NCI-H128 (cell line): ENCODE measurements around the gene CPT1A.
A peak's percentile ranks its signal among the peaks of the same experiment; 100 is the strongest.
"Not testable (repeated sequence)": the region's sequence is repeated elsewhere in the genome, so short reads cannot be mapped to it uniquely, and the experiment has no call there.

ENCODE experiments used
- DNase-seq: peaks from one replicate; lab custom pipeline; 2025; ENCODE audit not compliant: unreplicated experiment; lab: John Stamatoyannopoulos, UW

Gene CPT1A

DNA sequence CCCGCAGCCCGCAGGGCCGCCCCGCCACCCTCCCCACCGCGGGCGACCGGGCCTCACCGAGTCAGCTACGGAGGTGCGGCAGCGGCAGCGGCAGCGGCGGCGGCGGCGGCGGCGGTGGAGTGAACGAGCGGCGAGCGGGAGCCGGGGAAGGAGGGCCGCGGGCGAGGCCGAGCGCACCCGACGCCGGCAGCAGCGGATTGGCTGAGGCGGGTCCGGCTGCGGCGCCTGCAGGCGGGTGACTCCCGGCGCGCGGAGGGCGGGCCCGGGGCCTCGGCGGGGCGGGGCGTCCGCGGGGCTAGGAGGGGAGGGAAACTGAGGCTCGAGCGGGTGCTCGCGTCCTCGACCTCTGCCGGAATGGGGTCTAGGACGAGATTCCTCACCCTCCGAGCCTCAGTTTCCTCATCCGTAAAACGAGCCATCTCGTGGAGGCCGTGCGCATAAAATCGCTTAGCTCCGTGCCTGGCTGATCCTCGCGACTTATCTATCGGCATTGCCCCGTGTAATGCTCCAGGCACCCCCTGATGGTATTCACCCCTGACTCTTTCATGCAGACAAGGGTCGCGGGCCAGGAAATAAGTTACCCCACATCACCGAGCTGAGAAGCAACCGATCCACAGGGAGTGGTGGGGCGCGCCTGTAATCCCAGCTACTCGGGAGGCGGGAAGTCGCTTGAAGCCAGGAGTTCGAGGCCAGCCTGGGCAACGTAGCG is at the start of gene CPT1A:
Gene CPT1A, minus strand, starts transcription at position 199 of the 709 bp plus-strand sequence. CDS start 26,442 bp downstream, outside the sequence.
- peak; percentile 40 for DNase-seq

DNA sequence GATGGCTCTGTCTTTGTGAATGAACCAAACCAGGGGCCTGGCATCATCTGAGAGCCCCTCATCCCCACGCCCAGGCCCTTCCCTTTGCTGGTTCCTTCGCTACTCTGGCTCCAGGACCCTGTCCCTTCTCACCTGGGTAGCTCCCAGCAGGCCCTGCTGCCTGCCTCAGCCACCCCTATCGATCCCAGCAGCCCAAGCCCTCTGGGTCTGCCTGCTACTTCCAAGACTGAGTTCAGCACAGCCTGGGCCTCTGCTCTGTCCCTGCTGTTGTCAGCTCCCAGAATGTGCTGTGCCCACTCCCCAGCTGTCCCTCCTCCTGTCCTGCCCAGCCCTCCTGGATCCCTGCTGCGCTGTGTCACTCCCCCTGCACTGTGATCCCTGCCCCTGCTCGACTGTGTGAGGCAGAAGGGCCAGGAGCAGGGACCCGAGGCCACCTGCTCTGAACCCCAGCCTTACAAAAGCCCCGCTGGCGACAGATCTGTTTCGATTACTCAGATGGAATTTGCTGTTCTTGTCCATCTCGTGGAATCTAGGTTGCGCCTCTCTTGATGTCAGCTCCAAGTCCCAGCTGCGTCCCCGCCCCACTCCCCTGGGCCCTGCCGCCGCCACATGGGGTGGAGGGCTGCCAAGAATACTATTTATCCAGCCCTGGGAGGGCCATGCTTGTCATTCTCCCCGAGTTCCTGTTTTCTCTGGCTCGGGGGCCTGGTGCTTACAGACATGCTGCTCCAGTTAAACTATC is 48.9 kb upstream of the CPT1A start:
- no peak for DNase-seq

DNA sequence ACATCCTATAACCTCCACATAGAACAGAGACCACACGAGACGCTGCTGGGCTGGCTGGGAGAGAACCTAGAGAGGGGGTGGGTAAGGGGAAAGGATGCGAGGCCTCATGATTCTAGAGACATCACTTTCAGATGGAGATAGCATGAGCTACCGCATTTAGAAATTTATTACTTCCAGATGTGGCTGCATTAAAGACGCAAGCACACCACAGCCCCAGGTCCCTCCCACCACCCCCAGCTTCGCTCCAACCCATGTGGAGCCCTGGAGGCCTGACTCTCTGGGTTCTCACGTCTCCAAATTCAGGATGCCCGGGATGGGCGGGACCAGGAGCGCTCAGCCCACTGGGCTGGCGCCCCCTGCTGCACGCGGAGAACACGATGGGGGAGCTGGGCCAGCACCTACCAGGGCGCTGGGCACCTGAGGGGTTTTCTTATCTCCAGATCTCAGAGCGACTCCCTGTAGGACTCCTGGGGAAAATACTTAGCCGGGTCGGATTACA is 48.3 kb upstream of the CPT1A start:
- no peak for DNase-seq

DNA sequence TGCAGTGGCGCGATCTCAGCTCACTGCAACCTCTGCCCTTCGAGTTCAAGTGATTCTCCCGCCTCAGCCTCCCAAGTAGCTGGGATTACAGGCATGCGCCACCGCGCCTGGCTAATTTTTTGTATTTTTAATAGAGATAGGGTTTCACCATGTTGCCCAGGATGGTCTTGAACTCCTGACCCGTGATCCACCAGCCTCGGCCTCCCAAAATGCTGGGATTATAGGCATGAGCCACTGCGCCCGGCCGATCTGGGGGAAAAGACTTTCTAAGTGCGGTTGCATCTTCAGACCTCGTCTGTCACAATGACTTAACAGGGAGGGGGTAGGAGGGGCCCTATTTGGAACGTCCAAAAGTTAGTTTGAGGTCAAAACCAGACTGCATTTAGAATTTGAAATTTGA is 43.1 kb upstream of the CPT1A start:
- not testable (repeated sequence) for DNase-seq

DNA sequence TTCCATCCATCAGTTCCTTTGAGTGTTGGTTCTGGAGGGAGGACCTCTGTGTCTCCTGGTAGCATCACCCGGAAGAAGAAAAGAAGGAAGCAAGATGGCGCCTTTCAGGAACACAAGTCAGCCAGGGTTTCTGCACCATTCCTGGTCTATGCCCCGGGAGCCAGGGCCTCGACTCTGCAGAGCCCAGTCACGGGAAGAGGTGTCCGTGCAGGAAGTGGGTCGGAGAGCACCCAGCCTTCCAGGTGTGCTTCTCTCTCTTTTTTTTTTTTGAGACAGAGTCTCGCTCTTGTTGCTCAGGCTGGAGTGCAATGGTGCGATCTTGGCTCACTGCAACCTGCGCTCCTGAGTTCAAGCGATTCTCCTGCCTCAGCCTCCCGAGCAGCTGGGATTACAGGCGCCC is 40.7 kb upstream of the CPT1A start:
- DNase-seq = no peak

DNA sequence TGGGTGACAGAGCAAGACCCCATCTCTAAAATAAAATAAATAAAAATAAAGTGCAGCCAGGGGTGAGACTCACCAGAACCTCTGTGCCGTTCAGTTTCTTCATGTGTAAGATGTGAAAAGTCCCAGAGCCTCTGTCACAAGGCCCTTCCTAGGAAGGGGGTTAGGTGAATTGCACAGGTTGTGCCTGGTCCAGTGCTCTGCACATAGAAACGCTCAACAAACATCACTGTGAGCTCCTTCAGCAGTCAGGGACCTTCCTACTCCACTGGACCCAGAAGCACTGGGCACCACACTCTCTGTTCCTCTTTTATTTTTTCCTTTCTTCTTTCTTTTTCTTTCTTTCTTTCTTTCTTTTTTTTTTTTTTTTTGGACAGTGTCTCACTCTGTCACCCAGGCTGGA is 39.6 kb upstream of the CPT1A start:
- DNase-seq = no peak

DNA sequence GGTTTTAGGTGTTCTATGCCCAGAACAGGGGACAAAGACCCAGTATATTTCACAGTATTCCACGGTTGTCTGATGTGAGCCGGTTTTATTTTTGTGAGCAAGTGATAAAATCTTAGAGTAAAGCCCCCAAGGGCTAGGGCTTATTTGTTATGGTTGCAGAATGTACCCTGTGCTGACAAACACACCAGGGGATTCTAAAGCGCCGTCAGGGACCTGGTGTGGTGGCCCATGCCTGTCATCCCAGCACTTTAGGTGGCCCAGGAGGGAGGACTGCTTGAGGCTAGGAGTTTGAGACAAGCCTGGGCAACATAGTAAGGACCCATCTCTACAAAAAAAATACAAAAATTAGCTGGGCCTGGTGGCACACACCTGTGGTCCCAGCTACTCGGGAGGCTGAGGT is 39.1 kb upstream of the CPT1A start:
- no peak for DNase-seq

DNA sequence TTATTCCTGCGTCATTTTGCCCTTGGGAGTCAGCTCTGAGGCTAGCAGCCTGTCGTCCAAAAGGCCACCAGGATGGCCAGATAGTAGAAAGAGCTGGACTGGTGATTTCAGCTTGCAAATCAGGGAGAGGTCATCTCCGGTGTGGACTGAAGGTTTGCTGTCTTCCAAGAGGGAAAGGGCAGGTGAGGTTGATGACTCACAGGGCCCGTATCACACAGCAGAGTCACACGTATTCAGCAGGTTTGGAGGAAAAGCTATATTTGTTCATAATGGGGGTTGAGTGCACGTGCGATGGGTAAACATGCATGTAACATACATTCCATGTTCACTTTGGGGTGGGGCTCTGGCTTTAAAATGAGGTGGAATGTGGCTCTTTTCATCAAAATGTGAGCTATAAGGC is 36.3 kb upstream of the CPT1A start:
- DNase-seq = no peak

DNA sequence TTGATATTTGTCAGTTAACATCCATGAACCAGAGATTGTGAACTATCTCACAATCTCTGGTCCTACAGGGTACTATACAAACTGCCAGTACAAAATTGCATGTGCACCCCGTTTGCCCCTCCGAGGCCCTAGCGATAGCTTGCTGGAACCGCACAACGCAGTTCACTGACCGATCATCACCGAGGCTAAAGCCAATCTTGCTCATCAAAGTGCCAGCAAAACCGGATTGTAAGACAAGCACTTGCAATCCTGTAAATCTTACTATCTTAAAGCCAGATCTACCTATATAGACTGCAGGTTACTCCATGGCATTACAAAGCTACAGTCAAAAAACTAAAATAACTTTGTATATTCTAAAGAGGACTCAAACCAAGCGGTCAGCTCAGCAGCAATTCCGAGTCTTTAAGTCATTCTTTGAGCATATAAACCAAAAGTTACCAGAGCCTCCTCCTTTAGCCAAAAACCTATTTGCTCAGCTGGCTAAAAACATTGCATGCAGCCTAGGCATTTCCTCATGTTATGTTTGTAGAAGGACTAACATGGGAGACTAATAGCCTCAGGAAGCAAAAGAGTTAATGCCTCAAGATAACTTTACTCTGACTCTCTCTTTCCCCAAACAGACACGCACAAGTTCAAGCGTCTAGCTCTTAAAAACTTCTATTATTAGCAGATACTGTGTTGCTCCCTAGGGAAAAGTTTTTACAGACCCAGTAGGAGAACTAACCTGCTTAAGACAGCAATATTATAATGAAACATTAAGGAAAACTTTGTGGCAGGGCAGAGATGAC is 30.7 kb upstream of the CPT1A start:
- DNase-seq = no peak

DNA sequence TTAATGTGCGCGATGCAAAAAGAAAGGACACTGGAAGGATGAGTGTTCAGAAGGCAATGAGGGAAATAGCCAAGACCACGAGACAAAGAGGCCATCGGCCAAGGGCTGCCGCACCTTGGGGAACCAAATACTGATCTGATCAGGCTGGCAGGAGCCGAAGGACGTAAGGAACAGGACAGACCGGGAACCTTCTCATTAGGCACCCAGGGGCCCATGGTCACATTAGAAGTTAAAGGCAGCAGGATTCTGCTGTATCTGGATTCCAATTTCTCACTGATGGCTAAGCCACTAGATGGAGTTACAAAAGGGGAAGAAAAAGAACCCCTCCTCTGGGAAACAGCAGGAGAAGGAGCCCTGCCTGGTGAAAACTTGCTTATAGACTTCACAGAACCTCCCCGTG is 28.8 kb upstream of the CPT1A start:
- DNase-seq = no peak

DNA sequence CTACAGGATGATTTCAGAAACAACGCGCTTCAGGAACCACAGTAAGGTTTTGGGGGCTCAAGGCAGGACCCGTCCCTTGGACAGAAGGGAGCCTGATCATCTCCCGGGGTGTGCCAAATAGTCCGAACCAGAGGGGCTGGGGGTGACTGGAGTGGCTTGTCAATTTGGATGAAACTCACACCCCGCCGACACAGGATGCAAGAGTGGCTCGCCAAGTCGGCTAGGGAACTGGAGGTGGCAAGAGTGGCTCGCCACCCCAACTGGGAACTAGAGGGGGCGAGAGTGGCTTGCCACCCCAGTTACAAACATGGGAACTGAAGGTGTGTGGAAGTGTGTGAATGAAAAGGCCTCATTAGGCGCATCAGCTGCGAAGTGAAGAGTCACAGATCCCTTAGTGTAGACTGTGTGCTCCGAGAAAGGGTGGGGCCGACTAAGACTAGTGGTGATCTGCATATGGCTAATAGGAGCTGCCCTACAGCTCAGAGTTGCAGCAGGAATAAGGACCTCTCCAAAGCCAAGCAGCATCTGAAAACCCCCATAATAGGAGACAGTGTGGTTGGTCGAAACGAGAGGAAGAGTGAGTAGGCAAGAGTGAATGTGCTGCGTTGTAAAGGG is 26.6 kb upstream of the CPT1A start:
- DNase-seq = no peak

DNA sequence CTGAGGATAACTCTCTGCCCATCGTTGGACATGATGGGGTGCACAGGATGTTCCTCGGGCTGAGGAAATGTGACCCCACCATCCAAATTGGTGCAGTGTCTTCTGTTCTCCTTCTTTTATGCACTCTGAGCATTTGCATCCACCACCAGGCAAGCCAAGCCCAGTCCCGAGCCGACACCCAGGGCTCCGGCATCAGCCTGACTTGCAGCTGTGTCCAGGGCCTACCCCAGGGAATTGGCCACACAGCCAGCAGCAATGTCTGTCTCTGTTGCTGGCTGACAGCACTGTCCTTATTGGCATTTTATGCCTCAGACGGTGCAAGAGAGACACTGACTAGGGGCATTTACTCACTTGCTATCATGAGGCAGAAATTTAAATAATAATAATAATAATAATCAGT is 25.4 kb upstream of the CPT1A start:
- DNase-seq = no peak

DNA sequence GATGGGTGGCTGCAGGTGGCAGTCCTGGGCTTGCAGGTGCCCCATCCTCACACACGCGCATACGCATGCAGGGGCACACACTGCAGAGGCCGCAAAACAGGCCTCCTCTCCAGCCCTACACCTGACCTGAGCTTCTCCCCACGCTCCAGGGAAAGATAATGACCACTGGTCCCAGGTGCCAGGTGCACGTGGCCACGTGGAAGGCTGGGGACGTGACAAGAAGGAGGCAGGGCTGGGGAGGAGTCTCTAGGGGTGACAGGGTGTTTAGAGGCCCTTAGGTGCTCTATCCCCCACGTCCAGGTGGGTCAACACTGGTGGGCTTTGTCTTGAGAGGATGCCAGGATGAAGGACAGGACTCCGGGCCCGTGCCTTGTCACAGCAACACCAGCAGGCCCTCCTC is 23.5 kb upstream of the CPT1A start:
- no peak for DNase-seq

DNA sequence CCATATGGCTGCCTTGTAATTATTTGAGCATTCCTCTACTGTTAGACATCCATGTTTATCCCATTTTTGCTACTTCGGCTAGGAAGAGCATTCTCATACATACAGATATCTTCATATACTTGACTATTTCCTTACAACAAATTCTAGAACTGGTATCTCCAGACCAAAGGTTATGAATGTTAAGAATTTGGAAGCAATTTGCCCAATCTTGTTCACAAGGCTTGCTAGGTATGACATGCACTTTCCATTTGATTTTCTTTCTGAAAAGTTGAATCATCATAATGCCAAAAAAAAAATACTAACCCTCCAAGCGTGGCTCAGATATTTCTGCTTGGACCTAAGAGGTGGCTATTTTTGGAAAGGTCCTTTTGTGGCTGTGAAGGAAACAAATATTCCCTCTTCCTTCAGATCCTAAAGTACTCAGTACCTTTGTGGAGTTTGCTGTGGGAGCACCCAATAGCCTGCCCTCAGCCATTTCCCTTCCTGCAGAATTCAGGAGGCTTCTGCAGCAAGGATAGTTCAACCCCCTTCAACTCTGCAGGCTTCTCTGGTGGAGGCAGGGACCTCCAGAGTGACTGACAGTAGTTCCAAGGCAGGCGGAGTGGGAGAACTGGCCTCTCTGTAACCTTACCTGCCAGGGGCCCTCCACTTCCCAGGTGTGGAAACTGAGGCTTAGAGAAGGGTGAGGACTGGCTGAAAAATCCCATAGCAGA is 22.0 kb upstream of the CPT1A start:
- DNase-seq = no peak

DNA sequence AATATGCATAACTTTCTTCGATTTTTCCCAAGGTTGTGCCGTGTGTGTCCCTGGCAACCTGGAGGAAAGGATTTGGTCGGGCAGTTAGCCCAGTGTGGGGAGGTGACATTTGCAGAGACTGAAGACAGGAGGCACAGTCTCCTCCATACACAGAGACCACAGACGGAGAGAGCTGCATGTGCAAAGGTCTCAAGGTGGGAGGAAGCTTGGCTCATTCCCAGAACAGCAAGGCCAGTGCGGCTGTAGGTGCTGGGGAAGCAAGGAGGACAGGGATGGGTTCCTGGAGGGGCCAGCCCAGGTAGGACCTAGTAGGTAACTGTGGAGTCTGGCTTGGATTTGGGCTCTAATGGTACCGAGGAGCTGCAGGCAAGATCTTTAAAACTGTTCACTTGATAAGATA is 20.7 kb upstream of the CPT1A start:
- no peak for DNase-seq

DNA sequence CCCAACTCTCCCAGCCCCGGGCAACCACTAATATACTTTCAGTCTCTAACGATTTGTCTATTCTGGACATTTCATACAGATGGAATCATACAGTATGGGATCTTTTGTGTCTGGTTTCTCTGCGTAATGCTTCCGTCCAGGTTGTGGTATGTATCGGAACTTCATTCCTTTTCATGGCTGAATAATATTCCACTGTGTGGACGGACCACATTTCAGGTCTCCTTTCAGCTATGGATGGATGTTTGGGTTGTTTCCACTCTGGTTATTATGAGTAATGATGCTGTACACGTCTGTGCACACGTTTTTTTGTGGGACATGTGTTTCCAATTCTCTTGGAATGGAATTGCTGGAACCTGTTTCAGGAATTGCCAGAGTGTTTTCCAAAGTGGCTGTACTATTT is 17.4 kb upstream of the CPT1A start:
- DNase-seq = no peak

DNA sequence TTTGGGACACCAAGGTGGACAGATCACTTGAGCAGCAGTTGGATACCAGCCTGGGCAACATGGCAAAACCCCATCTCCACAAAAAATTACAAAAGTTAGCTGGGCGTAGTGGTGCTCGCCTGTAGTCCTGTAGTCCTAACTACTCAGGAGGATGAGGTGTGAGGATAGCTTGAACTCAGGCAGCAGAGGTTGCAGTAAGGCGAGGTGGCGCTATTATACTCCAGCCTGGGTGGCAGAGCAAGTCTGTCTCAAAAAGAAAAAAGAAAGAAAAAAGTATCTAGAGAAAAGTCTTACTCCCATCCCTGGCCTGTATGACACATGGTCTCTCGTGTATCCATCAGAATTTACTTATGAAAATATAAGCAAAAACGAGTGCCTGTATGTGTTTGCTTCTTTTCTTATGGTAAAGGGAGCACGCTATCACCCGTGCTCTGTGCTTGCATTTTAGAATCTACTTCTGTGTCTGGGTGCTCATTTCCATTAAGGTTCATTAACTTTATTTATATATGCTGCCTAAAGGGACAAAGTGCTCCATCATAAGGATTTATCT is 15.4 kb upstream of the CPT1A start:
- no peak for DNase-seq

DNA sequence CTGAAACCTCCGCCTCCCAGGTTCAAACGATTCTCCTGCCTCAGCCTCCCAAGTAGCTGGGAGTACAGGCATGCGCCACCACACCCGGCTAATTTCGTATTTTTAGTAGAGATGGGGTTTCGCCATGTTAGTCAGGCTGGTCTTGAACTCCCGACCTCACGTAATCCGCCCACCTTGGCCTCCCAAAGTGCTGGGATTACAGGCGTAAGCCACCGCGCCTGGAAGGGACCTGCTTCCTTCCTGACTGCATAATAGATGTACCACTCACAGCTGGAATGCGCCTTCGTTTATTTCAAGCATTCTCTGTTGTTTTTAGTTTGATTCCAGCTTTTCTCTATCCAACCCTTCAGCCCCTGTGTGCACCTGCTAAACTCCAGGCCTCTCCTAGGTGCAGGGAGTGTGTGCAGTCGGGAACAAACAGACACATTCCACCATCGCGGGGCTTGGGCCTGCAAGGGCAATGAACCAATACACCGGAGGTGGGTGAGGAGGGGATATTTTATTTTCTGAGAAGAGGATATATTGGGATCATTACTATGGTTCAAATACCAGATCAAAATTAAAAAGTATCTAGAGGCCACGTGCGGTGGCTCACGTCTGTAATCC is 14.8 kb upstream of the CPT1A start:
- DNase-seq = not testable (repeated sequence)

DNA sequence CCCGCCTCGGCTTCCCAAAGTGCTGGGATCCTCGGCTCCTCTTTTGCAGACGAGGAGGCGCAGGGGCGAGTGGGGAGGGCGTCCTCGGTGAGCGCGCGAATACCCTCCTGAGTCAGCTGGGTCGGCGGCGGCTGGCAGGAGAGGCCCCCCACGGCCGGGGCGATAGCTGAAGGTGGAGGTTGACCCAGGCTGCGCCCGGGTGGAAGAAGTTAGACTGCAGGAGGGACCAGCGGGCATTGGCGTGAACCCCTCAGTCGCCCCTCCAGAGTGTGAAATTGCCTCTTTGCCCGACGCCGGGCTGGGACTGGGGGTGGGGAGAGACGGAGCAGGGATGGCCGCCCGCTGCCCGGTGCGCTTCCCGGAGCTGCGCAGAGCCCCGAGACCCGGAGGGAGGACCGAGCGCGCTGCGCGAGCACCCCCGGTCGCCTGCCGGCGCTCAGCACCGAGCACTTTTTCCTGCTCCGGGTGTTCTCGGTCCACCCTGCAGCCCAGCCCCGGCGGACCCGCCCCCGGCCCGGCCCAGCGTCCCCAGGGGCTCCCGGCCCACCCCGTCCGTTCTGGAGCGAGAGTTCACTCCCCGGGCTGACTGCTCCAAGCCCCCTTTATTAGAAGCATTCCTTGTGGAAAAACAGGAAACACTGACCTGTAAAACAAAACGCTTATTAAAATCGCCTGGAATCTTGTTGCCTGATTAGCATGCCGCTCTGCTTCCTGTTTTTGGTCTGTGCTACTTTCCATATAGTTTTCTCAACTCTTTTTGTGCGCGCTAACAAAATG is 13.7 kb upstream of the CPT1A start:
- no peak for DNase-seq
